Caco-2 (cell line): Measurements from ENCODE around the gene FAM184A. TPM values are rescaled to one million over a fixed set of nuclear protein-coding genes. Genes with fewer than 3 reads are reported as not detected.

Source experiments
- BruUV-seq: library from RNA; stranded (reverse); fragments of 400-500 nt; replicated peaks from 2 replicates; lab custom pipeline; 2021; lab: Mats Ljungman, UMichigan
- CTCF ChIA-PET: fragments of 300-600 bp; sonication (Branson Sonifier 250); formaldehyde crosslinking; loops from one replicate; lab custom pipeline; 2022; ENCODE audit warnings: antibody characterized with exemption; lab: Charles Lee
- POLR2A ChIA-PET: fragments of 300-600 bp; sonication (Branson Sonifier 250); formaldehyde crosslinking; loops from one replicate; lab custom pipeline; 2022; ENCODE audit warnings: antibody characterized with exemption; lab: Charles Lee
- DNase-seq, 2 experiments: peaks; one replicate each; pipeline versions ENCODE4 v3.0.0 to v3.0.0-alpha.2; 2020 to 2022
- H3K27me3 ChIP-seq: replicated peaks from 2 replicates; pipeline ENCODE4 v1.6.0; 2011; ENCODE audit warnings: low read length; ENCODE audit not compliant: control insufficient read depth, insufficient read depth
- H3K36me3 ChIP-seq: 2 replicates; pipeline ENCODE4 v1.5.1; 2011; ENCODE audit warnings: low read length; ENCODE audit not compliant: control insufficient read depth, insufficient read depth
- H3K4me1 ChIP-seq: fragments of 250-450 bp; sonication (Bioruptor Pico); 2 replicates; pipeline ENCODE4 v1.5.1; 2020; ENCODE audit warnings: mild to moderate bottlenecking
- H3K4me3 ChIP-seq: 2 replicates; pipeline ENCODE4 v1.5.1; 2011; ENCODE audit warnings: low read depth, mild to moderate bottlenecking, control low read depth, low read length
- H3K9me3 ChIP-seq: fragments of 250-450 bp; sonication (Bioruptor Pico); 2 replicates; pipeline ENCODE4 v1.5.1; 2020; ENCODE audit warnings: mild to moderate bottlenecking, moderate library complexity
- H3K27ac Mint-ChIP-seq: one replicate; pipeline ENCODE4 v1.8.0; 2022; ENCODE audit warnings: mixed read lengths; ENCODE audit not compliant: unreplicated experiment
- H3K27me3 Mint-ChIP-seq: one replicate; pipeline ENCODE4 v1.8.0; 2022; ENCODE audit warnings: mixed read lengths; ENCODE audit not compliant: insufficient read depth, unreplicated experiment
- H3K36me3 Mint-ChIP-seq: one replicate; pipeline ENCODE4 v1.8.0; 2022; ENCODE audit warnings: mild to moderate bottlenecking, mixed read lengths; ENCODE audit not compliant: insufficient read depth, unreplicated experiment
- H3K4me1 Mint-ChIP-seq: one replicate; pipeline ENCODE4 v1.8.0; 2022; ENCODE audit warnings: low read depth, mixed read lengths; ENCODE audit not compliant: unreplicated experiment
- H3K4me3 Mint-ChIP-seq: one replicate; pipeline ENCODE4 v1.8.0; 2022; ENCODE audit warnings: mild to moderate bottlenecking, moderate library complexity, mixed read lengths; ENCODE audit not compliant: unreplicated experiment
- H3K9me3 Mint-ChIP-seq: one replicate; pipeline ENCODE4 v1.8.0; 2022; ENCODE audit warnings: mixed read lengths; ENCODE audit not compliant: unreplicated experiment
- intact Hi-C: fragments of 100-400 bp; cut with micrococcal nuclease; formaldehyde crosslinking; loops from one replicate; pipeline ENCODE4 v1.10.0; 2022; ENCODE audit not compliant: unreplicated experiment
- total RNA-seq: library from RNA; stranded (reverse); gene quantifications from 2 replicates; pipeline ENCODE4 v1.2.3, GENCODE V29; 2022
- TF ChIP-seq, protein P1 (sequence below), 2 experiments: fragments of 200-600 bp in 1 of 2; IDR thresholded peaks; 1 replicate in 1 of 2; 2 replicates in 1 of 2; pipeline versions ENCODE4 v1.5.1 to v1.8.0; 2011 to 2022; ENCODE audit warnings: antibody characterized with exemption in 1 of 2, control low read depth in 1 of 2, inconsistent platforms in 1 of 2, low read depth in 1 of 2, low read length in 1 of 2, mild to moderate bottlenecking in 1 of 2, moderate library complexity in 1 of 2; ENCODE audit not compliant: insufficient read depth in 1 of 2, severe bottlenecking in 1 of 2, unreplicated experiment in 1 of 2

Gene FAM184A
- total RNA-seq, 1 experiment from 2014 or later = 10.8 TPM

DNA sequence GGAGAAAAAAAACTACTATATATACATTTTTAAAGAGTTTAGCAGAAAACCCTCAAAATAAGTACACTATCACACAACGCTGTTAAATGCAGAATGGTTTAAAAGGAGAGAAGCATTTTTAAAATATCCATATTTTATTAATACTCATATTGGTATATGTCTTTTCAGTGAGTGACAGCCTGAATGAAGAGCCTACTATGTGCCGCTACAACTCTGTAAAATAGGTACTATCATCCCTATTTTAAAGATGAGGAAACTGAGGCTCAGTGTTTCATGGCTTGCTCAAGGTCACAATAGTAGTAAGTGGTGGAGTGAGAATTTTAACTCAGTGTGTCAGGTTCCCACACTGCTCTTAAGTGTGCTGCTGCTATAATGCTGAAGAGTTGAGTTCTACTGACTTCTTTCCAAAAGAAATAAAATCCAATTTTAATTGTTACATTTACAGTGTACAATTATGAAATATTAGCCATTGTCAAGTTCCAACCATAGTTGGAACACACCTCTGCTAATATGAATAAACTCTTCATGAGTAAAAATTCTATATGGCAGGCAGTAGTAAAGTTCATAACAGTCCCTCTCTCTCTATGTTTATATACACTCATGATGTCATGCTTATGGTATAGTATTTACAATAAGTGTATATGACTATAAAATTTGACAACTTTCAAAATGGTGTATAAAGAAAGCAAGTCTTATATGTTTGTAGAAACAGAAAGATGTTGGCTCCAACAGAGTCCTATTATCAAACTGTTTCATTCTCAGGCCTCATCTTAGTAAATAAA lies 3.1 kb downstream of the FAM184A start:
- no peaks in the 10 kb centered on the region for H3K9me3 Mint-ChIP-seq
- Histone ChIP-seq H3K4me1 (peaks cover 10% of the 10 kb centered on the region; the same call in 1 of the 2 replicates), H3K9me3 (no peaks in the 10 kb centered on the region), H3K36me3 (no peaks in the 10 kb centered on the region; the same call in 1 of the 2 replicates), H3K27me3 (no peaks in the 10 kb centered on the region), H3K4me3 (no peak overlapping the region)
- no peak overlapping the region for H3K4me3 Mint-ChIP-seq
- peaks cover 6% of the 10 kb centered on the region for H3K36me3 Mint-ChIP-seq
- no TSS peak for BruUV-seq
- no peak overlapping the region for H3K27ac Mint-ChIP-seq
- ChIA-PET CTCF (no interaction called here), POLR2A (no interaction called here)
- TF ChIP-seq, protein P1, sequence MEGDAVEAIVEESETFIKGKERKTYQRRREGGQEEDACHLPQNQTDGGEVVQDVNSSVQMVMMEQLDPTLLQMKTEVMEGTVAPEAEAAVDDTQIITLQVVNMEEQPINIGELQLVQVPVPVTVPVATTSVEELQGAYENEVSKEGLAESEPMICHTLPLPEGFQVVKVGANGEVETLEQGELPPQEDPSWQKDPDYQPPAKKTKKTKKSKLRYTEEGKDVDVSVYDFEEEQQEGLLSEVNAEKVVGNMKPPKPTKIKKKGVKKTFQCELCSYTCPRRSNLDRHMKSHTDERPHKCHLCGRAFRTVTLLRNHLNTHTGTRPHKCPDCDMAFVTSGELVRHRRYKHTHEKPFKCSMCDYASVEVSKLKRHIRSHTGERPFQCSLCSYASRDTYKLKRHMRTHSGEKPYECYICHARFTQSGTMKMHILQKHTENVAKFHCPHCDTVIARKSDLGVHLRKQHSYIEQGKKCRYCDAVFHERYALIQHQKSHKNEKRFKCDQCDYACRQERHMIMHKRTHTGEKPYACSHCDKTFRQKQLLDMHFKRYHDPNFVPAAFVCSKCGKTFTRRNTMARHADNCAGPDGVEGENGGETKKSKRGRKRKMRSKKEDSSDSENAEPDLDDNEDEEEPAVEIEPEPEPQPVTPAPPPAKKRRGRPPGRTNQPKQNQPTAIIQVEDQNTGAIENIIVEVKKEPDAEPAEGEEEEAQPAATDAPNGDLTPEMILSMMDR (IDR thresholded peaks at IDR 0.05; ENCODE audit: insufficient read depth in 1 of 2, low read depth in 1 of 2, low read length in 1 of 2, severe bottlenecking in 1 of 2, unreplicated experiment in 1 of 2) = no peak
- intact Hi-C loops = loop anchor here (10.0 kb wide), 1 partner anchor 111 kb away; no protein-coding TSS in a partner anchor
- H3K27me3 Mint-ChIP-seq = no peaks in the 10 kb centered on the region
- no peak for DNase-seq
- peaks cover 7% of the 10 kb centered on the region for H3K4me1 Mint-ChIP-seq

DNA sequence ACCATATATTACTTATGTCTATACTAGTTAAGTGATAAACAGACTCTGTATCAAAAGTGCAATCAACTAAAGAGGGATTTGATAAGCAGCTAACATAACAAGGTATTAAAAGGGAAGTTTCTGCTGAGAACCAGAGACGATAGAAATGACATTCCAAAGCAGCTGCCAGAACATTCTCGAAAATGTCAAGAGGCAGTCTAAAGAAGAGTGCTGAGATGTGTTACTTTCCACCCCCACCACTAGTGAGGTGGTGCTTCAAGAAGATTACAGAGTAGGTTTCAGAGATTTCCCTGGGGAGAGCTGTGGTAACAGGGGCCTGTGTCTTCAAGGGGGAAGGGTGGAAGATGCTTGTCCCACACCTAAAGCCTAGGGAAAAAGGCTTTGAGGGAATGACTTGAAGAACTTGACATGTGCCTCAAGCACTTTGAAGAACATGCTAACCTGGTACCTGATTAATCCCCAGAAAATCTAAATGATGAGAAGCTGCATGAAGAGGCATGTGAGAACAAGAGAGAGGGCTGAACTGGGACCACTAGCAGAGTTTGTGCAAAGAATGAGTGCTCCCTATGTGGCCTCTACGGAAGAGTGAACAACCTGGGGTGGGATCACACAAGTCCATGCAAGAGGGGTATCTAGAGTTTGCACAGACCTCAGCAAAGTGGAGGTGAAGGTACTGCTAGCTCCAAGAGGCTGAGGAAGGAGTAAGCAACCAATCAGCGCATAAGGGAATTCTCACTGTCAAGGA lies 5.0 kb downstream of the FAM184A start:
- TF ChIP-seq, protein P1 (IDR thresholded peaks at IDR 0.05; ENCODE audit: insufficient read depth in 1 of 2, low read depth in 1 of 2, low read length in 1 of 2, severe bottlenecking in 1 of 2, unreplicated experiment in 1 of 2) = no peak
- DNase-seq = no peak
- no peaks in the 10 kb centered on the region for H3K27me3 Mint-ChIP-seq
- H3K27me3 ChIP-seq = no peaks in the 10 kb centered on the region
- H3K4me1 ChIP-seq = no peaks in the 10 kb centered on the region
- no peak overlapping the region for H3K27ac Mint-ChIP-seq
- BruUV-seq = no TSS peak
- H3K4me1 Mint-ChIP-seq = peaks cover 7% of the 10 kb centered on the region
- intact Hi-C loops = loop anchor here (10.0 kb wide), 1 partner anchor 109 kb away; no protein-coding TSS in a partner anchor
- no peak overlapping the region for H3K4me3 Mint-ChIP-seq
- no peaks in the 10 kb centered on the region for H3K9me3 ChIP-seq
- ChIA-PET CTCF (no interaction called here), POLR2A (no interaction called here)
- no peak overlapping the region for H3K4me3 ChIP-seq
- no peaks in the 10 kb centered on the region; the same call in 1 of the 2 replicates for H3K36me3 ChIP-seq
- H3K9me3 Mint-ChIP-seq = no peaks in the 10 kb centered on the region
- H3K36me3 Mint-ChIP-seq = no peaks in the 10 kb centered on the region

DNA sequence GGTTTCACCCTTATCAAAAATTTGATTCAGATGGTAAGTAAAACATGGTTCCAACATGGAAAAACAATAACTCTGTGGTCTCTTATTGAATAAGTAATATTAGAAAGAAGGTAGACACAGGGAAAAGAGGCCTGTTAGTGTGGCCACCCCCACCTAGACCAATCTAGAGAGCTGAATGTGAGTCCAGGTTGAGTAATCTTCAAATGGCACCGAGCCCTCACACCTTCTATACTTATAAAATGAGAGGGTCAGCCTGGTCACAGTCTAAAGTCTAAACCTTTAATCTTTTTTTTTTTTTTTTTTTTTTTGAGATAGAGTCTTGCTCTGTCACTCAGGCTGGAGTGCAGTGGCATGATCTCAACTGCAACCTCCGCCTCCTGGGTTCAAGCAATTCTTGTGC lies 6.9 kb downstream of the FAM184A start:
- no TSS peak for BruUV-seq
- no peaks in the 10 kb centered on the region for H3K36me3 ChIP-seq
- H3K4me3 ChIP-seq = no peak overlapping the region
- H3K9me3 ChIP-seq = no peaks in the 10 kb centered on the region
- Mint-ChIP-seq H3K36me3 (no peaks in the 10 kb centered on the region), H3K9me3 (no peaks in the 10 kb centered on the region), H3K27ac (no peak overlapping the region), H3K4me1 (no peaks in the 10 kb centered on the region), H3K27me3 (no peaks in the 10 kb centered on the region), H3K4me3 (no peak overlapping the region)
- ChIA-PET POLR2A (no interaction called here), CTCF (interaction anchor here (0.6 kb wide), 1 partner anchor 37 kb away, joined by 5 read pairs; no protein-coding TSS in a partner anchor)
- intact Hi-C loops = loop anchor here (10.0 kb wide), 1 partner anchor 107 kb away; no protein-coding TSS in a partner anchor
- TF ChIP-seq, protein P1 (IDR thresholded peaks at IDR 0.05; ENCODE audit: insufficient read depth in 1 of 2, low read depth in 1 of 2, low read length in 1 of 2, severe bottlenecking in 1 of 2, unreplicated experiment in 1 of 2) = no peak
- no peak for DNase-seq
- H3K4me1 ChIP-seq = 0 out of 2 replicates have a peak, but pooled peaks cover 4% of the 10 kb centered on the region
- no peaks in the 10 kb centered on the region for H3K27me3 ChIP-seq
